ENCODE data around the gene IQSEC1. TPM values are rescaled to one million over a fixed set of nuclear protein-coding genes. Genes with fewer than 3 reads are reported as not detected.

Gene IQSEC1
- total and polyA plus RNA-seq, 9 of the 15 experiments (the other 6 are each of a cell fraction or from before 2014, with no cell fraction given): 0.56 to 39.0 (median 6.8) TPM

GRCh38 chr3:13091898-13092611 lies 18.8 kb upstream of the IQSEC1 start:
- Histone ChIP-seq H3K27ac (ENCODE audit: extremely low read depth, low read depth, low read length) (no peak overlapping the region), H4K20me1 (replicated peaks; ENCODE audit: control insufficient read depth, insufficient read depth, low read length) (0 out of 2 replicates have a peak, but pooled peaks cover 14% of the 10 kb centered on the region), H3K9me1 (ENCODE audit: control insufficient read depth, insufficient read depth, low read length) (no peaks in the 10 kb centered on the region), H2AFZ (ENCODE audit: low read depth, low read length) (peak overlapping the region; percentile 5; the same call in 1 of the 2 replicates), H3K4me3 (no peak overlapping the region), H3K4me2 (ENCODE audit: insufficient read depth, low read length) (peak overlapping the region; percentile 43; the same call in 1 of the 2 replicates), H3K9me3 (replicated peaks; ENCODE audit: control insufficient read depth, insufficient read depth, low read depth, low read length) (no peaks in the 10 kb centered on the region), H3K36me3 (ENCODE audit: control insufficient read depth, insufficient read depth, low read length) (no peaks in the 10 kb centered on the region), H3K27me3 (ENCODE audit: control insufficient read depth in 2 of 2, insufficient read depth in 2 of 2, low read length in 2 of 2) (peaks cover 17 to 40% of the 10 kb centered on the region in 2 experiments; a peak in 4 of 5 replicates), H3K9ac (ENCODE audit: insufficient read depth in 1 of 2, low read depth in 2 of 2, low read length in 2 of 2) (no peak overlapping the region), H3K79me2 (ENCODE audit: control insufficient read depth, insufficient read depth, low read length) (no peaks in the 10 kb centered on the region), H3K4me1 (replicated peaks in 1 of 2; ENCODE audit: control insufficient read depth in 2 of 2, insufficient read depth in 2 of 2, low read length in 2 of 2) (peaks cover 2 to 21% of the 10 kb centered on the region in 2 experiments; a peak in 3 of 5 replicates)
- DNase-seq (ENCODE audit: extremely low read depth in 1 of 4, low spot score in 3 of 4) (peak; percentile 83 to 88 (median 85)), FAIRE-seq (peak; percentile 97), ATAC-seq (peak; percentile 89)
- ChIA-PET POLR2A (interaction anchor here (0.6 to 1.5 kb wide), 5 partner anchors 9 to 553 kb away, joined by 3 to 8 read pairs (median 3); no protein-coding TSS in a partner anchor), CTCF (ENCODE audit: low intra/inter-chr PET ratio) (interaction anchor here (0.8 to 2.1 kb wide), 5 partner anchors 191 to 558 kb away, joined by 3 to 10 read pairs (median 3); no protein-coding TSS in a partner anchor)
- BruUV-seq (replicated peaks): no TSS peak
- intact Hi-C loops (cut with micrococcal nuclease): loop anchor here (1.0 to 10.0 kb wide), 4 partner anchors 103 to 558 kb away; no protein-coding TSS in a partner anchor
- 35% methylated on average over 16 of the region's 20 CpGs for WGBS (ENCODE audit: insufficient coverage, low coverage, missing lambda C conversion rate)
- in situ Hi-C loops (cut with MboI): loop anchor here (10.0 kb wide), 1 partner anchor 553 kb away; no protein-coding TSS in a partner anchor
- TF ChIP-seq JUND (IDR thresholded peaks at IDR 0.05; ENCODE audit: borderline replicate concordance, low read depth, low read length): no peak
- TF ChIP-seq JUND (tag; IDR thresholded peaks at IDR 0.05; ENCODE audit: borderline replicate concordance, low read depth, low read length): 0 out of 3 replicates have a peak, but pooled peaks have one; percentile 26
- TF ChIP-seq RCOR1 (IDR thresholded peaks at IDR 0.05; ENCODE audit: borderline replicate concordance in 1 of 2, low read depth in 2 of 2, low read length in 2 of 2): peak in 1 of 2 experiments; percentile 31; a peak in 1 of 4 replicates
- TF ChIP-seq PCBP1 (IDR thresholded peaks at IDR 0.05; ENCODE audit: low read depth, low read length, poor library complexity, severe bottlenecking): no peak
- TF ChIP-seq, protein P1, sequence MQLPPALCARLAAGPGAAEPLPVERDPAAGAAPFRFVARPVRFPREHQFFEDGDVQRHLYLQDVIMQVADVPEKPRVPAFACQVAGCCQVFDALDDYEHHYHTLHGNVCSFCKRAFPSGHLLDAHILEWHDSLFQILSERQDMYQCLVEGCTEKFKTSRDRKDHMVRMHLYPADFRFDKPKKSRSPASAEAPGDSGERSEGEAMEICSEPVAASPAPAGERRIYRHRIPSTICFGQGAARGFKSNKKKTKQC (CRISPR knock-in tag; IDR thresholded peaks at IDR 0.05): 0 out of 2 replicates have a peak, but pooled peaks have one; percentile 12
- peak; percentile 86 to 91 for TF ChIP-seq RAD21 (CRISPR knock-in tag; conservative IDR thresholded peaks at IDR 0.05 in 1 of 2, IDR thresholded peaks at IDR 0.05 in 1 of 2)
- TF ChIP-seq RB1 (IDR thresholded peaks at IDR 0.05; ENCODE audit: low read depth): peak; percentile 56
- TF ChIP-seq HMGN3 (IDR thresholded peaks at IDR 0.05; ENCODE audit: borderline replicate concordance, extremely low read depth, insufficient read length, low read depth, low read length): peak; percentile 40
- 0 out of 2 replicates have a peak, but pooled peaks have one; percentile 16 for TF ChIP-seq ATF7 (IDR thresholded peaks at IDR 0.05)
- peak in 1 of 2 experiments; percentile 36; a peak in 1 of 4 replicates for TF ChIP-seq MAZ (CRISPR knock-in tag; conservative IDR thresholded peaks at IDR 0.05 in 1 of 2, IDR thresholded peaks at IDR 0.05 in 1 of 2)
- no peak for TF ChIP-seq MYBL2 (IDR thresholded peaks at IDR 0.05; ENCODE audit: low read depth)
- TF ChIP-seq MYBL2 (CRISPR knock-in tag; IDR thresholded peaks at IDR 0.05; ENCODE audit: borderline replicate concordance): no peak
- 0 out of 2 replicates have a peak, but pooled peaks have one; percentile 18 for TF ChIP-seq SP1 (CRISPR knock-in tag; IDR thresholded peaks at IDR 0.05)
- TF ChIP-seq TFAP4 (CRISPR knock-in tag; IDR thresholded peaks at IDR 0.05; ENCODE audit: borderline replicate concordance): peak; percentile 19; the same call in 1 of the 2 replicates
- TF ChIP-seq L3MBTL2 (IDR thresholded peaks at IDR 0.05): 0 out of 2 replicates have a peak, but pooled peaks have one; percentile 26
- TF ChIP-seq ZBTB8A (IDR thresholded peaks at IDR 0.05; ENCODE audit: partially characterized antibody): no peak
- TF ChIP-seq ESRRA (IDR thresholded peaks at IDR 0.05; ENCODE audit: borderline replicate concordance, low read depth): 0 out of 2 replicates have a peak, but pooled peaks have one; percentile 19
- peak; percentile 91 for TF ChIP-seq STAG1 (CRISPR knock-in tag; IDR thresholded peaks at IDR 0.05; ENCODE audit: borderline replicate concordance)
- 0 out of 2 replicates have a peak, but pooled peaks have one; percentile 8 for TF ChIP-seq ERF (CRISPR knock-in tag; IDR thresholded peaks at IDR 0.05)
